Thyroid gland (tissue), 4 donors: ENCODE measurements around the gene EP400.

Experiments
- CTCF ChIP-seq, 6 experiments: fragments of 200-600 bp in 3 of 6; fragments of 450-650 bp in 3 of 6; sonication (generic) in 3 of 6; IDR thresholded peaks; one replicate each; pipeline ENCODE4 v1.5.1; 2016 to 2019; ENCODE audit warnings: antibody characterized with exemption in 6 of 6, mild to moderate bottlenecking in 2 of 6, inconsistent platforms in 1 of 6, moderate library complexity in 1 of 6
- POLR2A ChIP-seq, 2 donors: fragments of 450-650 bp; IDR thresholded peaks; one replicate each; pipeline ENCODE4 v1.6.1; 2017; ENCODE audit warnings: antibody characterized with exemption in 2 of 2, mild to moderate bottlenecking in 2 of 2, moderate library complexity in 1 of 2

- TF ChIP-seq CTCF (IDR thresholded peaks at IDR 0.05), result no peak
- TF ChIP-seq POLR2A (IDR thresholded peaks at IDR 0.05), result no peak
These were observed 31.9 kb upstream of the EP400 start for GRCh38 chr12:131917711-131918306.
